Neural cell (in vitro differentiated cells): ENCODE measurements around the gene SREBF1. TPM values are rescaled to one million over a fixed set of nuclear protein-coding genes. Genes with fewer than 3 reads are reported as not detected.
A peak's percentile ranks its signal among the peaks of the same experiment; 100 is the strongest.

Experiments used
- H2AFZ ChIP-seq: fragments of 200-600, 300-800 bp; sonication (generic), shearing (Covaris generic); 2 replicates; pipeline ENCODE4 v1.6.0; 2014; ENCODE audit warnings: low read depth, mild to moderate bottlenecking, antibody characterized with exemption, low read length, moderate library complexity
- H3F3A ChIP-seq: fragments of 200-600 bp; shearing (Covaris generic); 2 replicates; pipeline ENCODE4 v1.6.1; 2016; ENCODE audit warnings: mild to moderate bottlenecking, moderate library complexity, mixed read lengths, antibody characterized with exemption, low read length; ENCODE audit not compliant: insufficient read depth, poor library complexity, severe bottlenecking
- H3K27ac ChIP-seq: fragments of 200-600, 300-800 bp; sonication (generic), shearing (Covaris generic); 2 replicates; pipeline ENCODE4 v1.5.1; 2014; ENCODE audit warnings: mild to moderate bottlenecking, low read length, moderate library complexity
- H3K27me3 ChIP-seq: fragments of 300-800, 200-600 bp; sonication (generic), shearing (Covaris generic); 2 replicates; pipeline ENCODE4 v1.6.0; 2014; ENCODE audit warnings: mild to moderate bottlenecking, low read depth, low read length, moderate library complexity; ENCODE audit not compliant: insufficient read depth
- H3K36me3 ChIP-seq: fragments of 300-800, 200-600 bp; sonication (generic), shearing (Covaris generic); 2 replicates; pipeline ENCODE4 v1.5.1; 2014; ENCODE audit warnings: mild to moderate bottlenecking, antibody characterized with exemption, low read length, moderate library complexity; ENCODE audit not compliant: insufficient read depth
- H3K4me2 ChIP-seq: fragments of 300-800, 200-600 bp; sonication (generic), shearing (Covaris generic); 2 replicates; pipeline ENCODE4 v1.6.0; 2014; ENCODE audit warnings: mild to moderate bottlenecking, low read length
- H3K4me3 ChIP-seq: fragments of 300-800, 200-600 bp; sonication (generic), shearing (Covaris generic); 2 replicates; pipeline ENCODE4 v1.5.1; 2014; ENCODE audit warnings: mild to moderate bottlenecking, low read length, moderate library complexity
- H3K79me2 ChIP-seq: fragments of 200-600 bp; shearing (Covaris generic); replicated peaks from 2 replicates; pipeline ENCODE4 v1.6.0; 2014; ENCODE audit warnings: mild to moderate bottlenecking, low read length, moderate library complexity; ENCODE audit not compliant: insufficient read depth
- H3K9ac ChIP-seq: fragments of 300-800, 200-600 bp; sonication (generic), shearing (Covaris generic); 2 replicates; pipeline ENCODE4 v1.6.1; 2016; ENCODE audit warnings: mild to moderate bottlenecking, low read length, mixed read lengths
- H3K9me2 ChIP-seq: fragments of 200-600 bp; shearing (Covaris generic); 2 replicates; pipeline ENCODE4 v1.6.1; 2016; ENCODE audit warnings: mild to moderate bottlenecking, low read length, mixed read lengths; ENCODE audit not compliant: insufficient read depth
- H3K9me3 ChIP-seq: fragments of 200-600, 300-800 bp; sonication (generic), shearing (Covaris generic); 2 replicates; pipeline ENCODE4 v1.6.1; 2016; ENCODE audit warnings: mild to moderate bottlenecking, mixed run types, low read length, moderate library complexity, mixed read lengths
- H4K20me1 ChIP-seq: fragments of 200-600 bp; shearing (Covaris generic); 2 replicates; pipeline ENCODE4 v1.6.1; 2016; ENCODE audit warnings: mild to moderate bottlenecking, mixed run types; ENCODE audit not compliant: insufficient read depth
- CTCF ChIP-seq: fragments of 450-650 bp; IDR thresholded peaks from 2 replicates; pipeline ENCODE4 v1.5.1; 2014; ENCODE audit warnings: antibody characterized with exemption, mild to moderate bottlenecking, moderate library complexity; ENCODE audit not compliant: poor library complexity, severe bottlenecking
- EP300 ChIP-seq: fragments of 450-650 bp; conservative IDR thresholded peaks from 2 replicates; pipeline ENCODE4 v1.6.1; 2014; ENCODE audit warnings: antibody characterized with exemption, mild to moderate bottlenecking, moderate library complexity; ENCODE audit not compliant: poor library complexity, severe bottlenecking
- EZH2 ChIP-seq: fragments of 200-600, 300-800 bp; shearing (Covaris generic), sonication (generic); IDR thresholded peaks from 2 replicates; pipeline ENCODE4 v1.6.1; 2014; ENCODE audit warnings: antibody characterized with exemption, low read length, borderline replicate concordance, mild to moderate bottlenecking; ENCODE audit not compliant: insufficient read depth, poor library complexity, severe bottlenecking
- MXI1 ChIP-seq: fragments of 450-650 bp; conservative IDR thresholded peaks from 2 replicates; pipeline ENCODE4 v1.6.1; 2014; ENCODE audit warnings: antibody characterized with exemption, mild to moderate bottlenecking; ENCODE audit not compliant: poor library complexity, severe bottlenecking
- POLR2AphosphoS5 ChIP-seq: IDR thresholded peaks from 2 replicates; pipeline ENCODE4 v1.6.1; 2012
- RAD21 ChIP-seq: fragments of 450-650 bp; conservative IDR thresholded peaks from 2 replicates; pipeline ENCODE4 v1.6.1; 2014; ENCODE audit warnings: antibody characterized with exemption, mild to moderate bottlenecking, moderate library complexity
- REST ChIP-seq: IDR thresholded peaks from 2 replicates; pipeline ENCODE4 v1.6.1; 2012; ENCODE audit warnings: borderline replicate concordance
- SMC3 ChIP-seq: fragments of 450-650 bp; conservative IDR thresholded peaks from 2 replicates; pipeline ENCODE4 v1.6.1; 2014; ENCODE audit warnings: antibody characterized with exemption, mild to moderate bottlenecking, moderate library complexity; ENCODE audit not compliant: poor library complexity
- TAF1 ChIP-seq: IDR thresholded peaks from 2 replicates; pipeline ENCODE4 v1.6.1; 2012; ENCODE audit warnings: low read depth
- polyA plus RNA-seq: library from polyadenylated mRNA; depleted of rRNA; stranded (reverse); fragments of >200 nt; gene quantifications from 2 replicates; pipeline ENCODE4 v1.2.3, GENCODE V29; 2014

The SREBF1 gene
- polyA plus RNA-seq, 1 donor from 2014 or later = 22.5 TPM

GRCh38 chr17:17880577-17881196 is 43.9 kb upstream of the SREBF1 start:
- no peaks in the 10 kb centered on the region for H3K9me2 ChIP-seq
- TF ChIP-seq RAD21 = no peak
- no peak for TF ChIP-seq SMC3
- TF ChIP-seq TAF1 = no peak
- no peak for TF ChIP-seq CTCF
- TF ChIP-seq POLR2AphosphoS5 = no peak
- no peak for TF ChIP-seq REST
- TF ChIP-seq EP300 = no peak
- no peak for TF ChIP-seq EZH2
- TF ChIP-seq MXI1 = no peak
- H3K4me2 ChIP-seq = no peak overlapping the region
- H3K36me3 ChIP-seq = no peaks in the 10 kb centered on the region
- no peaks in the 10 kb centered on the region for H3F3A ChIP-seq
- no peaks in the 10 kb centered on the region for H3K79me2 ChIP-seq
- no peaks in the 10 kb centered on the region for H3K27me3 ChIP-seq
- no peak overlapping the region for H3K4me3 ChIP-seq
- no peak overlapping the region for H3K27ac ChIP-seq
- no peak overlapping the region for H2AFZ ChIP-seq
- no peaks in the 10 kb centered on the region for H3K9me3 ChIP-seq
- no peaks in the 10 kb centered on the region for H4K20me1 ChIP-seq
- no peak overlapping the region for H3K9ac ChIP-seq

- no peaks in the 10 kb centered on the region for H3K36me3 ChIP-seq
- peak overlapping the region; percentile 14 for H3K4me2 ChIP-seq
- H4K20me1 ChIP-seq = no peaks in the 10 kb centered on the region
- no peaks in the 10 kb centered on the region for H3K79me2 ChIP-seq
- H3K4me3 ChIP-seq = no peak overlapping the region
- H3F3A ChIP-seq = no peaks in the 10 kb centered on the region
- no peak for TF ChIP-seq TAF1
- no peak for TF ChIP-seq EP300
- TF ChIP-seq RAD21 = no peak
- TF ChIP-seq CTCF = no peak
- no peak for TF ChIP-seq MXI1
- no peak for TF ChIP-seq EZH2
- TF ChIP-seq POLR2AphosphoS5 = peak; percentile 8
- peak; percentile 36 for TF ChIP-seq SMC3
- TF ChIP-seq REST = peak; percentile 79
- peak overlapping the region; percentile 63 for H3K27ac ChIP-seq
- peak overlapping the region; percentile 36 for H3K9ac ChIP-seq
- H3K9me3 ChIP-seq = no peaks in the 10 kb centered on the region
- no peaks in the 10 kb centered on the region for H3K9me2 ChIP-seq
- H2AFZ ChIP-seq = no peak overlapping the region
- no peaks in the 10 kb centered on the region for H3K27me3 ChIP-seq
Measured at GRCh38 chr17:17877529-17878358, 41.0 kb upstream of the SREBF1 start.
